Nephron progenitor cell (in vitro differentiated cells): Measurements from ENCODE around the gene FDXACB1.
"Not testable (repeated sequence)": the region's sequence is repeated elsewhere in the genome, so short reads cannot be mapped to it uniquely, and the experiment has no call there.

Experiments
- DNase-seq: peaks from one replicate; pipeline ENCODE4 v3.0.0; 2021
- H3K27ac Mint-ChIP-seq: 2 replicates; pipeline ENCODE4 v1.8.0; 2021; ENCODE audit warnings: mild to moderate bottlenecking, moderate library complexity, mixed read lengths
- H3K27me3 Mint-ChIP-seq: 2 replicates; pipeline ENCODE4 v1.8.0; 2021; ENCODE audit warnings: mild to moderate bottlenecking, low read depth, mixed read lengths; ENCODE audit not compliant: poor library complexity
- H3K36me3 Mint-ChIP-seq: 2 replicates; pipeline ENCODE4 v1.8.0; 2021; ENCODE audit warnings: low read depth, mixed read lengths
- H3K4me1 Mint-ChIP-seq: 2 replicates; pipeline ENCODE4 v1.8.0; 2021; ENCODE audit warnings: mixed read lengths
- H3K4me3 Mint-ChIP-seq: 2 replicates; pipeline ENCODE4 v1.8.0; 2021; ENCODE audit warnings: mild to moderate bottlenecking, moderate library complexity, mixed read lengths
- H3K9me3 Mint-ChIP-seq: 2 replicates; pipeline ENCODE4 v1.8.0; 2021; ENCODE audit warnings: mild to moderate bottlenecking, moderate library complexity, mixed read lengths
- CTCF ChIP-seq: fragments of 200-600 bp; sonication (generic); IDR thresholded peaks from 2 replicates; pipeline ENCODE4 v1.5.0; 2021; ENCODE audit warnings: antibody characterized with exemption

The FDXACB1 gene

GRCh38 chr11:111905411-111905810 is 26.4 kb upstream of the FDXACB1 start:
- H3K27ac Mint-ChIP-seq, result no peak overlapping the region
- no peak for DNase-seq
- no peak overlapping the region for H3K4me3 Mint-ChIP-seq
- H3K4me1 Mint-ChIP-seq, result no peaks in the 10 kb centered on the region
- H3K27me3 Mint-ChIP-seq, result peaks cover 4% of the 10 kb centered on the region
- H3K9me3 Mint-ChIP-seq, result peaks cover 9% of the 10 kb centered on the region
- no peak for TF ChIP-seq CTCF
- peaks cover 16% of the 10 kb centered on the region for H3K36me3 Mint-ChIP-seq

GRCh38 chr11:111886844-111887243 is 7.9 kb upstream of the FDXACB1 start:
- DNase-seq, result no peak
- H3K4me1 Mint-ChIP-seq, result no peaks in the 10 kb centered on the region
- H3K27me3 Mint-ChIP-seq, result peaks cover 8% of the 10 kb centered on the region

GRCh38 chr11:111886032-111886431 is 7.1 kb upstream of the FDXACB1 start:
- Mint-ChIP-seq H3K27me3 (peaks cover 5% of the 10 kb centered on the region), H3K9me3 (peaks cover 7% of the 10 kb centered on the region), H3K27ac (no peak overlapping the region), H3K36me3 (no peaks in the 10 kb centered on the region), H3K4me1 (no peaks in the 10 kb centered on the region), H3K4me3 (no peak overlapping the region)
- no peak for TF ChIP-seq CTCF
- DNase-seq, result no peak

More at GRCh38 chr11:111886844-111887243, 7.9 kb upstream of the FDXACB1 start:
- H3K27ac Mint-ChIP-seq, result no peak overlapping the region
- no peak for TF ChIP-seq CTCF
- H3K4me3 Mint-ChIP-seq, result no peak overlapping the region
- H3K36me3 Mint-ChIP-seq, result no peaks in the 10 kb centered on the region
- peaks cover 13% of the 10 kb centered on the region for H3K9me3 Mint-ChIP-seq

- not testable (repeated sequence) for H3K27me3 Mint-ChIP-seq, H3K9me3 Mint-ChIP-seq, H3K4me1 Mint-ChIP-seq, DNase-seq, H3K27ac Mint-ChIP-seq, H3K36me3 Mint-ChIP-seq, H3K4me3 Mint-ChIP-seq
These were observed 6.1 kb upstream of the FDXACB1 start for GRCh38 chr11:111885053-111885452.

GRCh38 chr11:111882202-111882601 is 3.2 kb upstream of the FDXACB1 start:
- DNase-seq, result no peak
- Mint-ChIP-seq H3K27me3 (peaks cover 3% of the 10 kb centered on the region), H3K4me1 (peaks cover 17% of the 10 kb centered on the region), H3K9me3 (no peaks in the 10 kb centered on the region), H3K27ac (no peak overlapping the region), H3K4me3 (no peak overlapping the region), H3K36me3 (no peaks in the 10 kb centered on the region)
- no peak for TF ChIP-seq CTCF

- Mint-ChIP-seq H3K9me3 (no peaks in the 10 kb centered on the region), H3K4me1 (peaks cover 17% of the 10 kb centered on the region), H3K27me3 (peaks cover 3% of the 10 kb centered on the region), H3K27ac (peak overlapping the region; percentile 100), H3K4me3 (peak overlapping the region; percentile 95), H3K36me3 (no peaks in the 10 kb centered on the region)
- no peak for DNase-seq
- no peak for TF ChIP-seq CTCF
These were observed 634 bp upstream of the FDXACB1 start for GRCh38 chr11:111879637-111879960.
